GM13976 (cell line): ENCODE data around the gene FAM8A1.

Experiments
- DNase-seq: peaks from one replicate; pipeline ENCODE4 v3.0.0; 2012; ENCODE audit warnings: low spot score
- in situ Hi-C: fragments of 300-500 bp; cut with MboI; formaldehyde crosslinking; loops from one replicate; pipeline ENCODE4 v1.12.0; 2022; ENCODE audit warnings: low sequenced_read_pairs, mixed read lengths, inconsistent platforms; ENCODE audit not compliant: unreplicated experiment
- TF ChIP-seq, protein P1 (sequence below): IDR thresholded peaks from 2 replicates; pipeline ENCODE4 v1.5.1; 2012; ENCODE audit warnings: borderline replicate concordance, mild to moderate bottlenecking; ENCODE audit not compliant: insufficient read depth; ENCODE audit errors: extremely low read depth, missing control alignments, control extremely low read depth

The FAM8A1 gene

GRCh38 chr6:17599877-17600526 is at the start of gene FAM8A1:
Gene FAM8A1, plus strand, starts transcription at chr6:17600302. Its CDS starts 108 bp downstream, at chr6:17600410.
- in situ Hi-C loops, result no loop called here
- DNase-seq, result peak; percentile 96
- TF ChIP-seq, protein P1, sequence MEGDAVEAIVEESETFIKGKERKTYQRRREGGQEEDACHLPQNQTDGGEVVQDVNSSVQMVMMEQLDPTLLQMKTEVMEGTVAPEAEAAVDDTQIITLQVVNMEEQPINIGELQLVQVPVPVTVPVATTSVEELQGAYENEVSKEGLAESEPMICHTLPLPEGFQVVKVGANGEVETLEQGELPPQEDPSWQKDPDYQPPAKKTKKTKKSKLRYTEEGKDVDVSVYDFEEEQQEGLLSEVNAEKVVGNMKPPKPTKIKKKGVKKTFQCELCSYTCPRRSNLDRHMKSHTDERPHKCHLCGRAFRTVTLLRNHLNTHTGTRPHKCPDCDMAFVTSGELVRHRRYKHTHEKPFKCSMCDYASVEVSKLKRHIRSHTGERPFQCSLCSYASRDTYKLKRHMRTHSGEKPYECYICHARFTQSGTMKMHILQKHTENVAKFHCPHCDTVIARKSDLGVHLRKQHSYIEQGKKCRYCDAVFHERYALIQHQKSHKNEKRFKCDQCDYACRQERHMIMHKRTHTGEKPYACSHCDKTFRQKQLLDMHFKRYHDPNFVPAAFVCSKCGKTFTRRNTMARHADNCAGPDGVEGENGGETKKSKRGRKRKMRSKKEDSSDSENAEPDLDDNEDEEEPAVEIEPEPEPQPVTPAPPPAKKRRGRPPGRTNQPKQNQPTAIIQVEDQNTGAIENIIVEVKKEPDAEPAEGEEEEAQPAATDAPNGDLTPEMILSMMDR, result no peak

DNA sequence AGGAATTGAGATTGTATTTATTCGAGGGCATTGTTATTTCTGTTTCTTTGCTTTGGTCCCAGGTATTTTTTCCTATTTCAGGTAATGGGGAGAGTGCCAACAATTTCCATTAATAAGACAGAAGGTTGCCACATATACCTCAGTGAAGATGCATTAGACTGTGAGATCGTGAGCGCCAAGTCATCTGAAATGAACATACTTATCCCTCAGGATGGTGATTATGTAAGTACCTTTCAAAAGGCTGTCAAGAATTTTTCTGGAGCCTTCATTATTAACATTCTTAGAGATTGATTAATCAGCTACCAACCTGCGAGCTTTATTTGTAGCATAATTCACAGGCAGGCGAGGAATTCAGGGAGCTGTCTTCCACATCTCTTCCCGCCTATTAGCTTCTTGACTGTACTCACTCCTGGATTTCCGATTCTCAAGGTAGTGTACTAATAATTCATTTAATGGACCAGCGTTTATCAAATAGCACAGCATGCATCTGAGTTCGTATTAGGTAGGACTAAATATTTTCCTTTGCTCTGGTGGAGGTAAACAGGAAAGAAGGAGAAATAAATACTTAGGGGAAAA is 48.6 kb upstream of the FAM8A1 start:
- no peak for DNase-seq
- in situ Hi-C loops, result no loop called here
- TF ChIP-seq, protein P1, result no peak

DNA sequence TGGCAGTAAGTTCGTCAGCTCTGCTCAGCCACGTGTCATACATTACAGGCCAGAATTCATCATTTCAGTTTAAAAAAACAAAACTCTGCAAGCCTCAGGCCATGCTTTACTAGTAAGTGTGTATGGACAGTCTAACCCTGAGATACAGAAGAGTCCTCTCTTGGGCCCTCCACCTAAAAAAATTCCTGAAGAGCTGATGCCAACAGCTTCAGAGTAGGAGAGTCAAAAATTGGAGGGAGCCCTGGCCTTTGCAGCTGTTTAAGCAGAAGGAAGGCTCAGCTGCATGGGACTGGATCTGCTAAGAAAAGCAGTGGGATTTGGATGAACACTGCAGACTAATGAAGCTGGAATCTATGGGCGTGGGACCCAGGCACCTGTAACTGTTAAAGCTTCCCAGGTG is 47.2 kb upstream of the FAM8A1 start:
- in situ Hi-C loops, result no loop called here
- TF ChIP-seq, protein P1, result no peak
- no peak for DNase-seq

DNA sequence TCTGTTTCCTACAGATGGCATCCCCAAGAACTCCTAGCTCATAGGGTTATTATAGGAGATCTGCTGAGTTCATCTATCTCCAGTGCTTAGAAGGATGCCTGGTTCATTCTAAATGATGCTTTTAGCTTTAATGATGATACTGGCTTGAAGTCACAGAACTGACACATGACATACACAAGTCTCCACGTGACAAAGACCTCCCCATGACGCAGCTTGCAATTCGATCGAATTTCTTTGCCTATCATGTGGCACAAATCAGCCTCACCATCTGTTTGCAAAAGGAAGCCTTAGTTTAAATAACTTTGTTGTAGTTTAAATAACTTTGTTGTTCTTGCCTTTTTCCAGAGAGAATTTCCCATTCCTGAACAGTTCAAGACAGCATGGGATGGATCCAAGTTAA is 44.1 kb upstream of the FAM8A1 start:
- no peak for DNase-seq
- in situ Hi-C loops, result no loop called here
- TF ChIP-seq, protein P1, result no peak

GRCh38 chr6:17562636-17563035 is 37.5 kb upstream of the FAM8A1 start:
- TF ChIP-seq, protein P1, result no peak
- in situ Hi-C loops, result no loop called here
- DNase-seq, result no peak

DNA sequence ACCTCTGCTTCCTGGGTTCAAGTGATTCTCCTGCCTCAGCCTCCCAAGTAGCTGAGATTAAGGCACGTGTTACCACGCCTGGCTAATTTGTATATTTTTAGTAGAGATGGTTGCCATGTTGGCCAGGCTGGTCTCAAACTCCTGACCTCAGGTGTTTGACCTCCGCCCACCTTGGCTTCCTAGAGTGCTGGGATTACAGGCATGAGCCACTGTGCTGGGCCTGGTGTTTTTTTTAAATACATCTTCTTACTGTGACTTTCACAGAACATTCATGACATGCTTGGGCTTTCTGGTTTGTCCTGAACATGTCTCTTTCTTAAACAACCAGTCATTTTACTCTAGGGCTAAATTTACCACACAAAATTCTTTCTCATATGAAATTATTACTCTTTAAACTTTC is 34.7 kb upstream of the FAM8A1 start:
- in situ Hi-C loops, result no loop called here
- TF ChIP-seq, protein P1, result no peak
- no peak for DNase-seq
